GM08714 (cell line): ENCODE data around the gene ITIH4.

Experiments used
- H3K4me3 ChIP-seq: fragments of 200-500 bp; sonication (Bioruptor generic); 2 replicates; pipeline ENCODE4 v1.5.1; 2014; ENCODE audit warnings: mild to moderate bottlenecking, low read length, inconsistent platforms
- ZNF274 ChIP-seq: IDR thresholded peaks from 2 replicates; pipeline ENCODE4 v1.6.1; 2012; ENCODE audit warnings: mild to moderate bottlenecking, low read depth, low read length

The ITIH4 gene

DNA sequence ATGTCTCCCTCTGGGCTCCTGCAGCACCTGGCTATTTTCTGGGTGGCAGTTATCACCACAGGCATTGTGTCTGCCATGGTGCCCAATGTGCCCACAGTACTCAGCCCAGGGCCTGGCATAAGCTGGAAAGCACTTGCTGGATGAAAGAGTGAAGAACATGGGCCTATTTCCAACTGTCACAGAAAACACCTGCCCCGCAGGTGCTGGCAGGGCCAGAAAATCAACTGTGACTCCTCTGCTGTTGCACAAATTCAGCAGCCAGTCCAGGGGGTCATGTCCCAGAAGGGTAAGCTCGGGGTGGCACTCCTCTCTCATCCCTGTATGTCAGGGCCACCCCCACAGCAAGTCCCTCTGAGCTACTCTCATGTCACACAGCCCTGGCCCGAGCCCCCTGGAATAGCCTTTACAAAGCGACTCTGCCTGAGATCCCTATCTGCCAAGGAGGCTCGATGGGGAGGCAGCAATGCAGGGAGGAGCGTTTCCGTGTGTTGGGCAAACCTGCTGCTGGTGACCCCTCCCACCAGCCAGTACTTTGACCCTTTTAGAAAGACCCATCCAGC is 18.9 kb downstream of the ITIH4 start:
- no peak overlapping the region for H3K4me3 ChIP-seq
- no peak for TF ChIP-seq ZNF274

DNA sequence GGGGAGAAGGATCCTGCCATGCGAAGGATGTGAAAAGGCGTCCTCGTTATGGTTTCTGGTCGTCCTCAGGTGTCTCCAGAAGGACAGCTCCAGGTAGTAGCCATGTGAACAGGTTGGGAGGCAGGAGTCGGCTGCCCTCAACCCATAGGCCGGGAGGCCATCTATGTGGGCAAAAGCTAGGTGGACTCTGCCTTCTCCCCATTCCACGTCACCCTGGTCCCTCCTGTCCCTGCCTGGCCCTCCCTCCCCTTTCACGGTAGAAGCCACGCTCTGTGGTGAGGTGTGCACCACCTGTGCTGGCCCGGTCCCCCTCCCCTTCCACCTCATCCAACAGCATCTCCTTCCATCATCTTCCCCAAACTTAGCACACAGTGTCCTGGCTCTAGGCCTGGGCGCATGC is 19.5 kb downstream of the ITIH4 start:
- no peak overlapping the region for H3K4me3 ChIP-seq
- TF ChIP-seq ZNF274, result no peak

DNA sequence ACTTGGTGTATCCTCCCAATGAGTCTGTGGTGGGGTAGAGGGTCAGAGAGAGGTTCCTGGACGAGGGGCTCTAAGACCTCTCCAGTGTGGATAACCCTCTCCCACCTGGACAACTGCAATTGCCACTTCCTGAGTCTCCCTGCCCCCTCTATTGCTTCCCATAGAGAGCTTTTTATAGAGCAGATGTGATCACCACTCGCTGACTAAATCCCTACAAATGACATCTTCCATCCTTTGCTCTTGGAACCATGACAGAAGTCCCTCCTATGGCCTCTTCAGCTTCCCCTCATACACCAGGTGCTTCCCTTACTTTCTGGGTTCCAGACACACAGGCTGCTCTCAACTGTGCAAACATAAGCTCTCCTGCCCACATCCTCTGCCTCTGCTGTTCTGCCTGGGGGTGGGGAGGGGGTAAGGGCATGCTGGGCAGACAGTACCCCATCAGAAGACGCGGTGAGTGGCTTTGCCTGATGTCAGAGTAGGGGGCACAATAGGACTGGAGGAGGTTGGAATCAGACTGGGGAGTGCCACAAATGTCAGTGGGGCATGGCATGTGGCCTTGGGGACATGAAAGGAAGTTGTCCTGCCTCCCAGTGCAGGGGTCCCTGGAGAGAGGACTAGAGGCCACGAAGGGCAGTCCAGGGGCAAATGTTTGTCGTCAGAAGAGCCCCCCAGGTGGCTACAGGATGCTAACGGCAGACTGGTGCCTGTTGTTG is 20.7 kb downstream of the ITIH4 start:
- no peak overlapping the region for H3K4me3 ChIP-seq
- TF ChIP-seq ZNF274, result no peak

- H3K4me3 ChIP-seq, result no peak overlapping the region
- no peak for TF ChIP-seq ZNF274
These were observed 21.3 kb downstream of the ITIH4 start for GRCh38 chr3:52809149-52809548.

DNA sequence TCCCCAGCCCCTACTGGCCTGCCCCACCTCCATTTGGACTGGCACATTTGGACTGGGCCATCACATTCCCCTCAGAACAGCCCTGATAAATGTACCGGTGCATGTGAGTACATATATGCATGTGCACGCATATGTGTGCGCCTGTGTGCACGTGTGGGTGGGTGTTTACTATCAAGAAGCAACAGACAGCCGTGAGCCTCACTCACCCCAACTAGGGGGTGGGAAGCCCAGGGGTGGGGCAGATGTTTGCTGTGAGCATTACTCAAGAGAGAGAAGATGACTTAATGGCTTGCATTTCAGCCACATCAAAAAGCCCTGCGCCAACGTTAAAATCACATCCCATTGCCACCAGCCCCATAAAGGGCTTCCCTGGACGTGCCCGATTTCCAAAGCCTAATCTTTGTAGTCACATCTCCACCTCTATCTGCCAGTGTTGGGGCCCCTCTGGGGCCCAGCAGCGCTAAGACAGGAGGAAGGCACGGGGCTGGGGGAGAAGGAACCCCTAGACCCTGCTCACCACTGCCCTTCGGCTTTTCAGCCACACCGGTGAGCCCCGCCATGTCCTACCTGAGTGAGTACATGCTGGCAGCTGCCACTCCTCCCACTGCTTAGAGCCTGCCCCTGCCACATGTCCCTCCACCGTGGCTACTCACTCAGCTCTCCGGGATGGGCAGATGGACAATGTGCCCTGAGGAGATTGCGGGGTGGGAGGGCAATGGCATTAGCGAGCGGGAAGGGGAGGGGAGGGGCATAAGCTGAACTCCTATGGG is 25.0 kb downstream of the ITIH4 start:
- no peak for TF ChIP-seq ZNF274

DNA sequence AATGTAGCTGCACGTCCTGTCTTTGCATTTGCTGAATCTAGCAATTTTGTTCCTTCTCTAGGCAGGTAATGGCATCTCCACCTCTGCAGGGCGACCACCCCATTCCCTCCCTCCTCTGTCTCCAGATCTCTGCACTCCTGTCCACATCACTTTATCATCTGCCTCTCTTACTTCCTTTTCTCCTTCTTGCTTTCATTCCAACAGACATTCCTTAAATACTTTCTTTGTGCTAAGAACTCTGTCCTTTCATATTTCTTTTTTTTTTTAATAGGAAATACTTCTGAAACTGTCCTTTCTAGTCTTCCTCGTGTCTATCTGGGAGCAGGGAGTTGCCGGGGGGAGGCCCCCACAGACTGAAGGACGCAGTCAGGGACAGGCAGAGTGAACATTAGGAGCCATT is 28.6 kb downstream of the ITIH4 start:
- no peak for TF ChIP-seq ZNF274
- H3K4me3 ChIP-seq, result no peak overlapping the region

More for the DNA sequence above, 25.0 kb downstream of the ITIH4 start:
- no peak overlapping the region for H3K4me3 ChIP-seq

- TF ChIP-seq ZNF274, result no peak
- no peak overlapping the region for H3K4me3 ChIP-seq
These were observed 30.4 kb downstream of the ITIH4 start for GRCh38 chr3:52800079-52800478.

- H3K4me3 ChIP-seq, result no peak overlapping the region
- no peak for TF ChIP-seq ZNF274
These were observed 31.4 kb downstream of the ITIH4 start for GRCh38 chr3:52798978-52799476.

GRCh38 chr3:52798376-52798977 is 32.0 kb downstream of the ITIH4 start:
- no peak overlapping the region for H3K4me3 ChIP-seq
- no peak for TF ChIP-seq ZNF274

DNA sequence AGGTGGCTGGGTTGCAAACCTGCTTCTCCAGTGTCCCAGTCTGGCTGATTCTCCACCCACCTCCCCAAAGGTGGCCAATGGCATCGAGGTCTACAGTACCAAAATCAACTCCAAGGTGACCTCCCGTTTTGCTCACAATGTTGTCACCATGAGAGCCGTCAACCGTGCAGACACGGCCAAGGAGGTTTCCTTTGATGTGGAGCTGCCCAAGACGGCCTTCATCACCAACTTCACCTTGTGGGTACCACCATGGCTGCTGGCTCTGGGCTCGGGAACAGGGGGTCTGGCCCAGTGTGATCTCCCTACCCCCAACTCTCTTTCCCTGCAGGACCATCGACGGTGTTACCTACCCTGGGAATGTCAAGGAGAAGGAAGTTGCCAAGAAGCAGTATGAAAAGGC is 34.1 kb downstream of the ITIH4 start:
- no peak overlapping the region for H3K4me3 ChIP-seq
- TF ChIP-seq ZNF274, result no peak

DNA sequence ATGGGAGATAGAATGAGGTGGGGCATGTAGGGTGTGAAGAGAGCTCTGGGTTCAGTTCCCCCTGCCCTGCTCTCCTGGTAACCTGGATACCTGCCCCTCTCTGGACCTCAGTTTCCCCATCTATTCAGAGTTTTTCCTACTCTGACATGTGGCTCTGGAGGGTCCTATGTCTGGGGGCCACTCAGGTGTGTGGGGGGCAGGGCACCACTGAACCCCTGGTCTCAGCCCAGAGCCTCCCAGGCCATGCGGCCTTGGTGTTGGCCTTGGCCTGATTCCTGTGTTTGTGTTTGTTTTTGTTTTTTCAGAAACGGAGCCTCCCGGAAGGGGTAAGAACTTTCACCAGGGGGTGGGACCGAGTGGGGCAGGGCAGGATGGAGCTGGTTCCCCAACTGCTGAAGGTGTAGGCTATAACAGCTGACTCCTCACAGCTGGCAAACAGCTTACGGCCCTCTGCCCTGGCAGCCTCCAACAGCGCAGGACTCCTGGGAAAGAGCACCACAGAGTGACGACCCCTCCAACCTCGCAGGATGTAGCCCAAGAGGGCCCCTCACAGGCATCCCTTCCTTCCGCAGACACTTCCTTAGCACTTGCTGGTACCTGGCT is 35.1 kb downstream of the ITIH4 start:
- H3K4me3 ChIP-seq, result no peak overlapping the region
- no peak for TF ChIP-seq ZNF274

DNA sequence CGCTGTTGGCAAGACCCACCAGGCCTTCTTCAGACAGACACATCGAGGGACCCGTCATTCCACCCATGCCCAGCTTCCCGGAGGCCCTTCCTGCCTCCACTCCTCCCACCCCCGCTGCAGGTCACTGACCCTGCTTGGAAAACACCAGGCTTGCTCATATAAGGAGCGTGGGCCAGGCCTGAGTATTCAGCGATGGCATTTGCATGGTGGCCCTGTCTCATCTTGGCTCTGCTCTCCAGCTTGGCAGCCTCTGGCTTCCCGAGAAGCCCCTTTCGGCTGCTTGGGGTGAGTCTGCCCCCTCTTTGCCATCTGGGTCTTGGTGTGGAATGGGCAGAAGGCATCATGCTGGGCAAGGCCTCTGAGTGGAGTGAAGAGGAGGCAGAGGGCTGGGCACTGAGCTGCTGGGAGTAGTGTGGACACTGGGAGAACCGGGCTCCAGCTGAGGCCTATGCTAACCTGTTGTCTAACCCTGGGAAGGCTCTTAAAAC is 35.8 kb downstream of the ITIH4 start, which contains the start of gene ITIH3:
Gene ITIH3 (plus strand): TSS at position 185 of the 488 bp plus-strand sequence. CDS start 8 bp downstream, at position 193.
- no peak within 1 kb of the TSS for H3K4me3 ChIP-seq
- no peak for TF ChIP-seq ZNF274

- no peak overlapping the region for H3K4me3 ChIP-seq
- no peak for TF ChIP-seq ZNF274
These were observed 36.5 kb downstream of the ITIH4 start for GRCh38 chr3:52793702-52794611.
